H9 (cell line): Measurements from ENCODE around the gene CRYZ. TPM values are rescaled to one million over a fixed set of nuclear protein-coding genes. Genes with fewer than 3 reads are reported as not detected.

Experiments
- DNase-seq: peaks from one replicate; pipeline ENCODE4 v3.0.0-alpha.2; 2017
- H2AFZ ChIP-seq: one replicate; pipeline ENCODE4 v1.6.1; 2013; ENCODE audit warnings: mild to moderate bottlenecking, low read length, control low read depth, moderate library complexity
- H2AK5ac ChIP-seq: 2 replicates; pipeline ENCODE4 v1.6.1; 2013; ENCODE audit warnings: low read length, control low read depth, mixed read lengths; ENCODE audit not compliant: insufficient read length
- H2BK120ac ChIP-seq: one replicate; pipeline ENCODE4 v1.6.1; 2013; ENCODE audit warnings: low read depth, mild to moderate bottlenecking, low read length, control low read depth, inconsistent platforms; ENCODE audit not compliant: poor library complexity, severe bottlenecking
- H2BK12ac ChIP-seq: 2 replicates; pipeline ENCODE4 v1.6.1; 2013; ENCODE audit warnings: low read length, control low read depth, mixed read lengths, low read depth; ENCODE audit not compliant: insufficient read length
- H2BK15ac ChIP-seq: 2 replicates; pipeline ENCODE4 v1.6.1; 2013; ENCODE audit warnings: low read depth, low read length, control low read depth
- H2BK20ac ChIP-seq: one replicate; pipeline ENCODE4 v1.6.1; 2013; ENCODE audit warnings: low read depth, mild to moderate bottlenecking, low read length, control low read depth, inconsistent platforms; ENCODE audit not compliant: poor library complexity, severe bottlenecking
- H2BK5ac ChIP-seq: 2 replicates; pipeline ENCODE4 v1.6.1; 2013; ENCODE audit warnings: low read length, control low read depth, mixed read lengths; ENCODE audit not compliant: insufficient read length
- H3K14ac ChIP-seq: 2 replicates; pipeline ENCODE4 v1.6.1; 2013; ENCODE audit warnings: low read length, control low read depth; ENCODE audit not compliant: insufficient read depth
- H3K18ac ChIP-seq: 2 replicates; pipeline ENCODE4 v1.6.1; 2013; ENCODE audit warnings: low read depth, mild to moderate bottlenecking, mixed read lengths, low read length, control low read depth; ENCODE audit not compliant: insufficient read length
- H3K23ac ChIP-seq: 2 replicates; pipeline ENCODE4 v1.6.1; 2013; ENCODE audit warnings: low read length, control low read depth, mixed read lengths, low read depth; ENCODE audit not compliant: insufficient read length
- H3K23me2 ChIP-seq: 2 replicates; pipeline ENCODE4 v1.6.1; 2013; ENCODE audit warnings: low read depth, mild to moderate bottlenecking, mixed read lengths, low read length, control low read depth; ENCODE audit not compliant: insufficient read length, poor library complexity, severe bottlenecking
- H3K27ac ChIP-seq: 2 replicates; pipeline ENCODE4 v1.5.1; 2013; ENCODE audit warnings: low read length, control low read depth, mixed read lengths, low read depth; ENCODE audit not compliant: insufficient read length
- H3K27me3 ChIP-seq: 2 replicates; pipeline ENCODE4 v1.6.1; 2013; ENCODE audit warnings: low read length, control low read depth, inconsistent platforms; ENCODE audit not compliant: insufficient read depth
- H3K4ac ChIP-seq: 2 replicates; pipeline ENCODE4 v1.6.1; 2013; ENCODE audit warnings: low read depth, mild to moderate bottlenecking, control low read depth, inconsistent platforms, low read length, moderate library complexity
- H3K4me1 ChIP-seq: 2 replicates; pipeline ENCODE4 v1.6.1; 2013; ENCODE audit warnings: low read length, control low read depth, inconsistent platforms; ENCODE audit not compliant: insufficient read depth
- H3K4me2 ChIP-seq: 2 replicates; pipeline ENCODE4 v1.6.1; 2013; ENCODE audit warnings: low read length, control low read depth, mixed read lengths; ENCODE audit not compliant: insufficient read length, insufficient read depth
- H3K56ac ChIP-seq: 2 replicates; pipeline ENCODE4 v1.6.1; 2013; ENCODE audit warnings: low read depth, mild to moderate bottlenecking, mixed read lengths, low read length, control low read depth; ENCODE audit not compliant: insufficient read length
- H3K79me1 ChIP-seq: 2 replicates; pipeline ENCODE4 v1.6.1; 2013; ENCODE audit warnings: low read depth, mild to moderate bottlenecking, moderate library complexity, low read length, control low read depth, inconsistent platforms; ENCODE audit not compliant: insufficient read depth, poor library complexity, severe bottlenecking
- H3K79me2 ChIP-seq: 2 replicates; pipeline ENCODE4 v1.6.1; 2013; ENCODE audit warnings: low read length, control low read depth, inconsistent platforms; ENCODE audit not compliant: insufficient read depth
- H3K9ac ChIP-seq: 2 replicates; pipeline ENCODE4 v1.6.1; 2013; ENCODE audit warnings: low read length, control low read depth, mixed read lengths; ENCODE audit not compliant: insufficient read length; ENCODE audit errors: extremely low read depth
- H3K9me3 ChIP-seq: one replicate; pipeline ENCODE4 v1.6.1; 2013; ENCODE audit warnings: low read depth, low read length, inconsistent platforms; ENCODE audit not compliant: control insufficient read depth
- H3T11ph ChIP-seq: one replicate; pipeline ENCODE4 v1.6.1; 2013; ENCODE audit warnings: mild to moderate bottlenecking, low read length, control low read depth, inconsistent platforms
- H4K20me1 ChIP-seq: one replicate; pipeline ENCODE4 v1.6.1; 2013; ENCODE audit not compliant: control insufficient read depth, insufficient read length, insufficient read depth
- H4K5ac ChIP-seq: 2 replicates; pipeline ENCODE4 v1.6.1; 2013; ENCODE audit warnings: low read depth, mild to moderate bottlenecking, mixed read lengths, low read length, control low read depth; ENCODE audit not compliant: insufficient read length
- H4K8ac ChIP-seq: replicated peaks from 2 replicates; pipeline ENCODE4 v1.6.1; 2013; ENCODE audit warnings: low read length, control low read depth, mixed read lengths, low read depth; ENCODE audit not compliant: insufficient read length
- H4K91ac ChIP-seq: 2 replicates; pipeline ENCODE4 v1.6.1; 2013; ENCODE audit warnings: low read depth, mild to moderate bottlenecking, moderate library complexity, mixed read lengths, low read length, control low read depth; ENCODE audit not compliant: insufficient read length
- H3K27ac Mint-ChIP-seq, 3 experiments: 2 replicates in 2 of 3; 3 replicates in 1 of 3; pipeline ENCODE4 v1.8.0; 2020 to 2021; ENCODE audit warnings: mixed read lengths in 3 of 3, mild to moderate bottlenecking in 1 of 3, moderate library complexity in 1 of 3
- H3K27me3 Mint-ChIP-seq: 2 replicates; pipeline ENCODE4 v1.8.0; 2021; ENCODE audit warnings: low read depth, mild to moderate bottlenecking, moderate library complexity, mixed read lengths
- H3K36me3 Mint-ChIP-seq, 3 experiments: 2 replicates in 2 of 3; 3 replicates in 1 of 3; pipeline ENCODE4 v1.8.0; 2020 to 2021; ENCODE audit warnings: low read depth in 3 of 3, mixed read lengths in 3 of 3; ENCODE audit not compliant: insufficient read depth in 1 of 3
- H3K4me1 Mint-ChIP-seq, 2 experiments: 2 replicates each; pipeline ENCODE4 v1.8.0; 2020; ENCODE audit warnings: mixed read lengths in 2 of 2
- H3K4me3 Mint-ChIP-seq, 2 experiments: 2 replicates in 1 of 2; 3 replicates in 1 of 2; pipeline ENCODE4 v1.8.0; 2020 to 2021; ENCODE audit warnings: mild to moderate bottlenecking in 2 of 2, mixed read lengths in 2 of 2, moderate library complexity in 1 of 2
- H3K9me3 Mint-ChIP-seq, 2 experiments: 2 replicates in 1 of 2; 3 replicates in 1 of 2; pipeline ENCODE4 v1.8.0; 2020; ENCODE audit warnings: mild to moderate bottlenecking in 2 of 2, mixed read lengths in 2 of 2, moderate library complexity in 1 of 2
- WGBS: extraction: QIAGEN DNeasy Blood & Tissue Kit; methylation state at CpG from one replicate; pipeline ENCODE4 v1.1.7; 2013; ENCODE audit warnings: missing lambda C conversion rate, low lambda C conversion rate, mixed read lengths; ENCODE audit not compliant: insufficient read length; ENCODE audit errors: extremely low coverage; 5-methylcytosine and 5-hydroxymethylcytosine counted together
- total RNA-seq: library from RNA; stranded (reverse); gene quantifications from 2 replicates; pipeline ENCODE4 v1.2.1, GENCODE V29; 2021
- TF ChIP-seq, protein P1 (sequence below): fragments of 200-600 bp; sonication (generic); conservative IDR thresholded peaks from 3 replicates; pipeline ENCODE4 v1.8.0; 2021; ENCODE audit warnings: antibody characterized with exemption, mild to moderate bottlenecking

Gene CRYZ
- total RNA-seq, 1 experiment from 2014 or later = 14.0 TPM

DNA sequence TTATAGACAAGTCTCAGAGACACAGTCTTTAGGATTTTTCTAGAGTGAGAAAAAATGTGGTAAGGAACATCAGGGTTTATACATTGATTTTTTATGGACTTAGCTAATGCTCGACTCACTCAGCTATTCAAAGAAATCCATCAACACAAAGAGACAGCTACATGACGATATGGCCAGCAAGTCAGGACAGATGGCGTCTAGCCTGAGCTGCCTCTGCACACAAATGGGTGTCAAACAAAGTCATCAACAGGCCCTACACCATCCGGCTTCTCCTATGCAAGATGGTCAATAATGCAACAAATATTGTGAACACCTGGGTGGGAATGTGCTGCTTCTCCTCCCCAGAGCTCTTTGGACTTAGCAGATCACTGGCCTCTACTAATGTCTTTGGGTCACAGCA lies 45.9 kb downstream of the CRYZ start:
- H3K9ac ChIP-seq = no peak overlapping the region
- H3K18ac ChIP-seq = no peak overlapping the region
- Mint-ChIP-seq H3K4me3 (no peak overlapping the region), H3K27me3 (no peaks in the 10 kb centered on the region), H3K4me1 (peaks cover 4% of the 10 kb centered on the region in 2 experiments; a peak in 3 of 4 replicates), H3K9me3 (no peaks in the 10 kb centered on the region; a peak in 1 of 5 replicates), H3K36me3 (no peaks in the 10 kb centered on the region), H3K27ac (no peak overlapping the region)
- H3K79me1 ChIP-seq = no peaks in the 10 kb centered on the region
- no peaks in the 10 kb centered on the region for H3K23me2 ChIP-seq
- H3K56ac ChIP-seq = no peak overlapping the region
- no peak overlapping the region for H4K8ac ChIP-seq
- H2BK15ac ChIP-seq = no peak overlapping the region
- TF ChIP-seq, protein P1, sequence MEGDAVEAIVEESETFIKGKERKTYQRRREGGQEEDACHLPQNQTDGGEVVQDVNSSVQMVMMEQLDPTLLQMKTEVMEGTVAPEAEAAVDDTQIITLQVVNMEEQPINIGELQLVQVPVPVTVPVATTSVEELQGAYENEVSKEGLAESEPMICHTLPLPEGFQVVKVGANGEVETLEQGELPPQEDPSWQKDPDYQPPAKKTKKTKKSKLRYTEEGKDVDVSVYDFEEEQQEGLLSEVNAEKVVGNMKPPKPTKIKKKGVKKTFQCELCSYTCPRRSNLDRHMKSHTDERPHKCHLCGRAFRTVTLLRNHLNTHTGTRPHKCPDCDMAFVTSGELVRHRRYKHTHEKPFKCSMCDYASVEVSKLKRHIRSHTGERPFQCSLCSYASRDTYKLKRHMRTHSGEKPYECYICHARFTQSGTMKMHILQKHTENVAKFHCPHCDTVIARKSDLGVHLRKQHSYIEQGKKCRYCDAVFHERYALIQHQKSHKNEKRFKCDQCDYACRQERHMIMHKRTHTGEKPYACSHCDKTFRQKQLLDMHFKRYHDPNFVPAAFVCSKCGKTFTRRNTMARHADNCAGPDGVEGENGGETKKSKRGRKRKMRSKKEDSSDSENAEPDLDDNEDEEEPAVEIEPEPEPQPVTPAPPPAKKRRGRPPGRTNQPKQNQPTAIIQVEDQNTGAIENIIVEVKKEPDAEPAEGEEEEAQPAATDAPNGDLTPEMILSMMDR = no peak
- H4K91ac ChIP-seq = no peak overlapping the region
- no CpG with 5 or more reads among the region's 4 CpGs for WGBS
- DNase-seq = no peak
- H2BK20ac ChIP-seq = no peak overlapping the region
- H3K27ac ChIP-seq = no peak overlapping the region
- H2BK120ac ChIP-seq = no peak overlapping the region
- H3K4ac ChIP-seq = no peak overlapping the region
- no peak overlapping the region for H3K4me2 ChIP-seq
- no peak overlapping the region for H2BK5ac ChIP-seq
- no peak overlapping the region for H2AK5ac ChIP-seq
- H3T11ph ChIP-seq = no peak overlapping the region
- H3K23ac ChIP-seq = no peak overlapping the region
- H3K79me2 ChIP-seq = no peaks in the 10 kb centered on the region
- H3K4me1 ChIP-seq = no peaks in the 10 kb centered on the region
- no peak overlapping the region for H2BK12ac ChIP-seq
- H2AFZ ChIP-seq = no peak overlapping the region
- H4K5ac ChIP-seq = no peak overlapping the region
- no peak overlapping the region for H3K14ac ChIP-seq
- H4K20me1 ChIP-seq = no peaks in the 10 kb centered on the region
- H3K27me3 ChIP-seq = no peaks in the 10 kb centered on the region
- H3K9me3 ChIP-seq = no peaks in the 10 kb centered on the region
